Inflammatory macrophage treated with lipopolysaccharide for 4 hours (primary cell): ENCODE measurements around the gene RNF40.

Experiments
- DNase-seq: peaks from one replicate; pipeline ENCODE4 v3.0.0-alpha.2; 2020

RNF40 gene

GRCh38 chr16:30740364-30741251 lies 21.5 kb upstream of the RNF40 start:
- DNase-seq, result no peak

DNA sequence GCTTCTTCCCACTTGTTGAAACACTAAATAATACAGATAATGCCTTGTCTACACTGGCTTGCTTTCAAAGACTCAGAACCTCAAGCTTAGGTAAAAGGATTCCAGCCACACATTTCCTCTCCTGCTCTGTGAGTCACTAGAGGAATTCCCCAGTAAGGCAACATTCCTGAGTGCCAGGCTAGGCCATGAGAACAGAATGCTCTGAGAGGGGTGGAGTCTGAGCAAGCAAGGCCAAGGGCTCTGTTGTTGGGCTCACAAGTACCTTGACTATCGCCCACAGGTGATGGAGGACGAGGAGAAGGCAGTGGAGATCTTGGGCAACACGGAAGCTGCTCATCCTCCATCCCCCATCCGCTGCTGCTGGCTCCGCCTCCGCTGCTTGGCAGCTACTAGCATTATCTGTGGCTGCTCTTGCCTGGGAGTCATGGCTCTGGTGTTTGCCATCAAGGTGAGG lies 20.6 kb upstream of the RNF40 start:
- no peak for DNase-seq

DNA sequence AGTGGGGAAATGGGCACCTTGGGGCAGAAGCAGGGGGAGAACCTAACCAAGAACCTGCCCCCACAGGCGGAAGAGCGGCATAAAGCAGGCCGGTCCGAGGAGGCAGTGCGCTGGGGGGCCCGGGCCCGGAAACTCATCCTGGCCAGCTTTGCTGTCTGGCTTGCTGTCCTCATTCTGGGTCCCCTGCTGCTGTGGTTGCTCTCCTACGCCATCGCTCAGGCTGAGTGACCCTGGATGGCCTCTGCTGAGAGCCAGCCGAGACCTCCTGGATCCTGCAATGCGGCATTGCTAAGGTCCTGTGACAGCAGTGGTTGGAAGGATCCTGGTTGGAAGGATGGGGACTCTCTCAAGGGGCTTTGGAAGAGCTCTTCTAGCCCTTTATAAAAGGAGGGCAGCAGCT lies 18.4 kb upstream of the RNF40 start:
- DNase-seq, result no peak

DNA sequence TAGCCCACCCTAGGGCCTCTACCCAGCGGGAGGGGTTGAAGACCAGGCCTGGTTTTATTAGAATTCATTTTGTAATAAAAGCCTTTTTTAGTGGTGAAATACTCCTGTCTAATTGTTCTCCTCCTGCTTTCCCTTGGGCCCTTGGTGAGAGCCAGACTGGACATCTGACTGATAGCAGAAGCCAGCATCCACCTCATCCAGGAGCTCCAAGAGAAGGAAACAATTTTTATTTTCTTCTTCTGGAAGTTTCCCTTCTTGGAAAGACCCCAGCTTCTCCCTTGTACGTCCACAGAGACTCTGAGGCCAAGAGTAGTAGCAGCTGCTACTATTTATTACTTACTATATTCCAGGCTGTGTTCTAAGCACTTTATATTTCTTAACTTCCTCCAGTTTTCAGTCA lies 17.9 kb upstream of the RNF40 start:
- DNase-seq, result no peak

- DNase-seq, result no peak
These were observed 17.0 kb upstream of the RNF40 start for GRCh38 chr16:30745082-30745481.

DNA sequence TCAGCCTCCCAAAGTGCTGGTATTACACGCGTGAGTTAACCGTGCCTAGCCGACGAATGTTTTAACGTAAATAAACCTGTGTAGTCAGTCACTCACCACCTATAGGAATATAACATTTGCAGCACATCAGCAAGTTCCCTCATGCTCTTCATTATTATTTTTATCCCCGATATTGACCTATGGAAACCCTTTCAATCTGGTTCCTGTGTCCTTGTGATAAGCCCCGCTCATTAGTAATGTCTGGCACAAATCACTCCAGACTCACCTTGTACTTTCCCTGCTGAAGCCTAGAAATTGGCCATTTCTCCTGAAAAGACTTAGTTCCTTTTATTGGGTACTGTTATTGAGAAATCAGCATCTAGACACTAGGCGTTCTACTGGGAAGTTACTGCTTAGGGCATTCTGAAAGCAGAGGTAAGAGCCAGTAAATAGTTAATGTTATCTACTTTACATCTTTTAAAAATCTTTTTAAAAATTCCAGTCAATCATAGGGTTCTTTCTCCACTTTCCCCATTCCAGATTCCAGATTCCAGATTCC lies 15.4 kb upstream of the RNF40 start:
- DNase-seq, result peak; percentile 66

DNA sequence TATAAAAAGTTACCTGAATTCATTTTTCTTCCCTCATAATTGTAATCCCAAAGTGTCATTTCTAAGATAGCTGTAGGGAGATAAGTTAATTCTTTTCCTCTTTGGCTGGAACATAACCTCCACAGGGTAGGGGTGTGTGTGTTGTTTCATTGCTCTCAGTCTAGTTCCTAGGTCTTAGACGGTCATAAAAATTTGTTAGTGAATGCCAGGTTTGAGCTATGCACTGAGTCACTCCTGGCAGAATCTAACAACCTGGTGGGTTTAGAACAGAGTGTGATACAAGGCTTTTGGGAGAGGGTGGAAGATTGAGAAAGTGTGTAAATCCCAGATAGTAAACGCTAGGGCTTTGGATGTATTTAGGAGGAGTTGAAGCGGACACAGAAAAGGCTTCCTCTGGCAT lies 14.8 kb upstream of the RNF40 start:
- no peak for DNase-seq

DNA sequence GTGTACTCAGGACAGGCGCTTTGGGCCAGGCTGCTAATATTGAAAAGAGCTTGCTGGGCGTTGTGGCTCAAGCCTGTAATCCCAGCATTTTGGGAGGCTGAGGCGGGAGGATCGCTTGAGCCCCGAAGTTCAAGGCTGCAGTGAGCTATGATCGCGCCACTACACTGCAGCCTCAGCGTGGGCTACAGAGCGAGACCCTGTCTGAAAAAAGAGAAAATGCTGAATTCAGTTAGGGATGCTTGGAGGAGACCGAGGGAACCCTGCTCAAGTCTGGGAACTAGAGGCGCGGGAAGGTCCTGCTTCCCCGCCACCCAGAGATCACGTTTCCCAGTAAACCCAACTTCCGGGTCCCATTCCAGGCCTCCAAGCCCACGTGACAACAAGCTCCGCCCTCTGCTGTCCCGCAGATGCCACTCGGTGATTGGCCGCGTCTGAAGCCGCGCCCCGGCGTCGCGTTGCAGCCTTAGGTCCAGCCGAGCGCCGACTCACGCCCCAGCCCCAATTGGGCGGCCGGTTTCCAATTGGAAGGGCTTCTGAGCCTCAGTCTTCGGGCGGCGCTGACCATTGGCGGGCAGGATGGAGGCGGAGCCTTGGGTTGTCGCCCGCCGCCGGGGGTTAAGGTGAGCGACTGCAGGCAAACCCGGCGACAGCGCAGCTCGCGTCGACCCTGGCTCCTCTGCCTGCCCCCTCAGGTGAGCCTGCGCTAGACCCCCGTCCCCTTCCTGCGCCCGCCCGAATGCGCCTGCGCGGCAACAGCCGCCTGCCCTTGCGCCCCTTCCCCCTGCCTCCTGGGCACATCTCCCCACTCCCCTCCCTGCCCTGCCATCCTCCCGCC lies 14.1 kb upstream of the RNF40 start, which contains the start of gene PHKG2:
PHKG2 (plus strand) TSS at position 627 of the 835 bp plus-strand sequence. CDS start 396 bp downstream, outside the sequence.
- DNase-seq, result peak; percentile 99

DNA sequence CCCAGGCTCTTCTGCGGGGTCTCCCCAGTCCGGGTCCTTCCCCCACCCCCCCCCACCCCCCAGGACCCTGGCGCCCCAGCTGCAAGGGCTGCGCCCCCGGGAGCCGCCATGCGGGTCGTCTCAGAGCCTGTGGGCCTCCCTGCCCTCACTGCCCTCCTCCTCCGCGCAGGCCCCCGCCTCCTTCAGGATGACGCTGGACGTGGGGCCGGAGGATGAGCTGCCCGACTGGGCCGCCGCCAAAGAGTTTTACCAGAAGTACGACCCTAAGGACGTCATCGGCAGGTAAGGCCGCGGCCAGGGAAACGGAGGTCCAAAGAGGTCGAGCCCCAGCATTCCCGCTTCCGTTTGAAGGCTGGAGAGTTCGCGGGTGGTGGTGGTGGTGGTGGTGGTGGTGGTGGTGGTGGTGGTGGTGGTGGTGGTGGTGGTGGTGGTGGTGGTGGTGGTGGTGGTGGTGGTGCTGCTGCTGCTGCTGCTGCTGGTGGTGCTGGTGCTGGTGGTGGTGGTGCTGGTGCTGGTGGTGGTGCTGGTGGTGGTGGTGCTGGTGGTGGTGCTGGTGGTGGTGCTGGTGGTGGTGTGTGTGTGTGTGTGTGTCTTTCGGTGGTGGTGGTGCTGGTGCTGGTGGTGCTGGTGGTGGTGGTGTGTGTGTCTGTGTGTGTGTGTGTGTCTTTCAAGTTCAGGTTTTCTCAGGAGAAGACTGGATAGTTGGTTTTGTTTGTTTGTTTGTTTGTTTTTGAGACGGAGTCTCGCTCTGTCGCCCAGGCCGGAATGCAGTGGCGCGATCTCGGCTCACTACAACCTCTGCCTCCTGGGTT lies 13.3 kb upstream of the RNF40 start:
- no peak for DNase-seq

DNA sequence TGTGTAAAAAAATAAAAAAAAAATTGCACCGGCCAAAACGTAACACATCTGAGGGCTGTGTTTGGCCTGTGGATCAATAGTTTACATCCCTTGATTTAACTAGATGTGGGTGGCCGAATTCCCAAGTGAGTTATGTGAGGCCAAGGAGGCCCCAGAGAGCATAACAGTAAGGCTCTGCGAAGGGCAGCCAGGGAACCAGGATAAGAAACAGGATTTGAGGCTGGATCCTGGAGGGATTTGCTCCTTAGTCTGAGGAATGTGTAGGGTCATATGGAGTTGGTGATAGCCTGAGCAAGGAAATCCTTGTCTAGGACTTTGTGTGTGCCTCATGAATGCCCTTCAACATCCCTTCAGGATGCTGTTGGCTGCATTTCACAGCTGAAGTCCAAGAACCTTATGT lies 11.9 kb upstream of the RNF40 start:
- DNase-seq, result no peak

- DNase-seq, result no peak
These were observed 11.2 kb upstream of the RNF40 start for GRCh38 chr16:30750876-30751465.

- DNase-seq, result no peak
These were observed 8.5 kb upstream of the RNF40 start for GRCh38 chr16:30753596-30753995.

- DNase-seq, result no peak
These were observed 6.0 kb upstream of the RNF40 start for GRCh38 chr16:30755955-30756780.

DNA sequence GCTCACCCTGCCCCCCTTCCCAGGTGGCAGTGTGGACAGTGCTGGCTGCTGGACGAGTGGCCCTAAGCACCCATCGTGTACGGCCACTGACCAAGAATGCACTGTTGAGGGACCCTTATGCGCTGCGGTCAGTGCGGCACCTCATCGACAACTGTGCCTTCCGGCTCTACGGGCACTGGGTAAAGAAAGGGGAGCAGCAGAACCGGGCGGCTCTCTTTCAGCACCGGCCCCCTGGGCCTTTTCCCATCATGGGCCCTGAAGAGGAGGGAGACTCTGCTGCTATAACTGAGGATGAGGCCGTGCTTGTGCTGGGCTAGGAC lies 5.4 kb upstream of the RNF40 start:
- DNase-seq, result no peak

GRCh38 chr16:30757316-30757715 lies 4.8 kb upstream of the RNF40 start:
- DNase-seq, result no peak

DNA sequence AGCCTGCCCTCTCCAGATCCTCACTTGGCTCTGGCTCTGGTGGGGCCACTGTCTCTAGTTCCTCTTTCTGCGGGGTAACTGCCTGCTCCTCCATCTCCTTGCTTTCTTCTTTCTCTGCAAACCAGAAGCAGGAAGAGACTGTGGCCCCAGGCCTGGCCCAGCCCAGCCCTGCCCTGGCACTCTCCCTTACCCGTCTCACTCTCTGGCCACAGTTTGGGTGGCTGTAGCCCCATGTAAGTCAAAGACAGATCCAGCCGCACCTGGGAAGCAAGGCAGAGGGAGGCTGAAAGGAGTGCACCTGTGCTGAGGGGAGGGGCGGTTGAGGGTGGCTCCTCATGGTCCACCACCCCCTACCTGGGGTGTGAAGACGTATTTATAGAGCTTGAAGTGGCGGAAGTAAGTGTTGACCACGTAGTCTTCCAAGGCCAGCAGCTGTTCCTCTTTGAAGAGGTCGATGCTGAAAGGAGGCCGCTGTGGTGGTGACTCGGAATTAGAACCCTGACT lies 3.1 kb upstream of the RNF40 start:
- peak; percentile 44 for DNase-seq

GRCh38 chr16:30760001-30760559 lies 2.0 kb upstream of the RNF40 start:
- peak; percentile 29 for DNase-seq

DNA sequence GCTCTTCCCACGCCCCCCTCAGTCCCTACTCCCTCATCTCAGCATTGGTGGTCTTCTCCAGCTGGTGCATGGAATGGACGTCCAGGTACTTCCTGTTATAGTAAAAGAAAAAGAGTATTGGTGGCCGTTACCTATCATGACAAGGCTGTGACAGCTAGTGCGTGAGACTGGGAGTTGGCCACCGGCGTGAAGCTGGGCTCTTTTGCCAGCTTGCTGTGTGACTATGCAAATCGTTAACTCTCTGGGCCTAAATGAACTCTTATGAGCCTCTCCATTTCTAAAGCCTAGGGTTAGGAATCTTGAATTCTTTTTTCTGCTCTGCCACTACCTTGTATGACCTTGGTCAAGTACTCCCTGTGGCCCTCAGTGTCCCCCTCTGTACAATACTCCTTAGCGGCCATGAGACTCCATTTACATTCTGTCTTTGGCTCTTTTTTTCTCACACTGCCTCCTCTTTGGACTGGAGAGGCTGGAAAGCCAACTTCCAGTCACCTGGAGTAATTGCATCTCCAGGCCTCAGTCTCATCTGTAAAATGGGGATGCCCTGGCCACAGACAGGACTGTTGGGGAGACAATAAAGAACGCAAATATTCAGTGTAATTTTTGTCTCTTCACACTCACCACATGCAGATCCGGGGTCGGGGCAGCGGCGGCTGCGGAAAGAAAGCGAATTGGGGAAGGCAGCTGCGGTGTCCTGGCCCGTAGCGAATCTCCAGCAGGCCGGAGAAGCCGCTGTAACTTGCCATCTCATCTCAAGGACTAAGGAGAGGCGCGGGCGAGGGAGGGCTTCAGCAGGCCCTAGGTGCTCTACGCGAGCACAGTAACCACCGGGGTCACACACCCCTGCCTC lies 1.3 kb upstream of the RNF40 start:
- DNase-seq, result no peak

- DNase-seq, result no peak
These were observed 645 bp upstream of the RNF40 start for GRCh38 chr16:30761427-30761927.
